Transverse colon (tissue), 4 donors: Measurements from ENCODE around the gene PARP12.

Experiments
- EP300 ChIP-seq: sonication (generic); formaldehyde crosslinking; IDR thresholded peaks from one replicate; pipeline ENCODE4 v1.6.1; 2017; ENCODE audit warnings: antibody characterized with exemption, low read depth
- POLR2A ChIP-seq: fragments of 450-650 bp; IDR thresholded peaks from one replicate; pipeline ENCODE4 v1.6.1; 2016; ENCODE audit warnings: antibody characterized with exemption, mild to moderate bottlenecking, moderate library complexity
- POLR2AphosphoS5 ChIP-seq, 3 donors: sonication (generic); formaldehyde crosslinking; IDR thresholded peaks; one replicate each; pipeline ENCODE4 v1.6.1; 2016; ENCODE audit warnings: antibody characterized with exemption in 3 of 3
- TF ChIP-seq, protein P1 (sequence below), 5 experiments: fragments of 200-600 bp in 3 of 5; fragments of 450-650 bp in 2 of 5; sonication (generic) in 3 of 5; IDR thresholded peaks; 1 replicate in 2 of 5; 2 replicates in 3 of 5; pipeline ENCODE4 v1.5.1; 2016 to 2017; ENCODE audit warnings: antibody characterized with exemption in 5 of 5, inconsistent platforms in 3 of 5, mild to moderate bottlenecking in 2 of 5, moderate library complexity in 1 of 5

- TF ChIP-seq, protein P1, sequence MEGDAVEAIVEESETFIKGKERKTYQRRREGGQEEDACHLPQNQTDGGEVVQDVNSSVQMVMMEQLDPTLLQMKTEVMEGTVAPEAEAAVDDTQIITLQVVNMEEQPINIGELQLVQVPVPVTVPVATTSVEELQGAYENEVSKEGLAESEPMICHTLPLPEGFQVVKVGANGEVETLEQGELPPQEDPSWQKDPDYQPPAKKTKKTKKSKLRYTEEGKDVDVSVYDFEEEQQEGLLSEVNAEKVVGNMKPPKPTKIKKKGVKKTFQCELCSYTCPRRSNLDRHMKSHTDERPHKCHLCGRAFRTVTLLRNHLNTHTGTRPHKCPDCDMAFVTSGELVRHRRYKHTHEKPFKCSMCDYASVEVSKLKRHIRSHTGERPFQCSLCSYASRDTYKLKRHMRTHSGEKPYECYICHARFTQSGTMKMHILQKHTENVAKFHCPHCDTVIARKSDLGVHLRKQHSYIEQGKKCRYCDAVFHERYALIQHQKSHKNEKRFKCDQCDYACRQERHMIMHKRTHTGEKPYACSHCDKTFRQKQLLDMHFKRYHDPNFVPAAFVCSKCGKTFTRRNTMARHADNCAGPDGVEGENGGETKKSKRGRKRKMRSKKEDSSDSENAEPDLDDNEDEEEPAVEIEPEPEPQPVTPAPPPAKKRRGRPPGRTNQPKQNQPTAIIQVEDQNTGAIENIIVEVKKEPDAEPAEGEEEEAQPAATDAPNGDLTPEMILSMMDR (IDR thresholded peaks at IDR 0.05), result no peak
- TF ChIP-seq POLR2A (no peak), POLR2AphosphoS5 (IDR thresholded peaks at IDR 0.05) (no peak), EP300 (no peak)
These were observed 48.6 kb downstream of the PARP12 start for GRCh38 chr7:140014123-140014522.
